Stimulated activated CD4-positive, alpha-beta T cell treated with anti-CD3 and anti-CD28 coated beads, Interleukin-15, amount 100 ng/mL, for 24 hours (primary cell): ENCODE measurements around the gene COX6A1.
A peak's percentile ranks its signal among the peaks of the same experiment; 100 is the strongest.
"Not testable (repeated sequence)": the region's sequence is repeated elsewhere in the genome, so short reads cannot be mapped to it uniquely, and the experiment has no call there.

Source experiments
- DNase-seq: peaks from one replicate; pipeline ENCODE4 v3.0.0-alpha.2; 2020

Gene COX6A1

GRCh38 chr12:120468325-120468820 lies 30.5 kb downstream of the COX6A1 start:
- DNase-seq, result peak; percentile 43

GRCh38 chr12:120468821-120469449 lies 31.0 kb downstream of the COX6A1 start:
- peak; percentile 44 for DNase-seq

DNA sequence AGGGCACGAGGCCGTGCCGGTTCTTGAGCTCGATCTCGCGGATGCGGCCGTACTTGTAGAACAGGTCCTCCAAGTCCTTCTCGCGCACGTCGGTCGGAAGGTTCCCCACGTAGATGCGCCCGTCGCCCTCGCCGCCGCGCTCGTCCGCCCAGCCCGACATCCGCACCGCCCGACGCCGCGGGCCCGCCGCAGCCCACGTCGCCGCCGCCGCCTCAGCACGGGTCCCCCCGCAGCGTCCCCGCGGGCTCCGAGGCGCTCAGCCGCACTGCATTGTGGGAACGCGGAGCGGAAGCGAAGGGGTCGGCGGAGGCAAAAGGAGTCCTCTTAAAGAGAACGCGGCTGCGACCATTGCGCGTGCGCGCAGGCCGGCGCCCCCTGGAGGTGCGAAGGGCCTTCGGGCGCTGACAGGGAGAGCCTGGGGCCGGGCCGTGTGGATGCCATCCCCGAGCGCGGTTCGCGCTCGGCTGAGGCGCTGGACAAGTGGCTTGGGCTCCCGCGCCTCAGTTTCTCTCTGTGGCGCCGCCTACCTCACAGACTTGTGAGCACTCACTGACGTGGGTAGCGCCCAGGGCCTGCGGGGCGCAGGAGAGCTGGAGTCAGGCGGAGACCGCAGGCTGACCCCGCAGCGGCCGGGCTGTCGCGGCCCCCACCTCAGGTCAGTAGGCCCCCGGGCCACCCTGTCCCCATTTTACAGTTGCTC lies 31.7 kb downstream of the COX6A1 start, which contains the start of gene SRSF9:
SRSF9 (minus strand) TSS at position 299 of the 700 bp plus-strand sequence; CDS start at position 160, 139 bp downstream.
- peak; percentile 97 for DNase-seq

DNA sequence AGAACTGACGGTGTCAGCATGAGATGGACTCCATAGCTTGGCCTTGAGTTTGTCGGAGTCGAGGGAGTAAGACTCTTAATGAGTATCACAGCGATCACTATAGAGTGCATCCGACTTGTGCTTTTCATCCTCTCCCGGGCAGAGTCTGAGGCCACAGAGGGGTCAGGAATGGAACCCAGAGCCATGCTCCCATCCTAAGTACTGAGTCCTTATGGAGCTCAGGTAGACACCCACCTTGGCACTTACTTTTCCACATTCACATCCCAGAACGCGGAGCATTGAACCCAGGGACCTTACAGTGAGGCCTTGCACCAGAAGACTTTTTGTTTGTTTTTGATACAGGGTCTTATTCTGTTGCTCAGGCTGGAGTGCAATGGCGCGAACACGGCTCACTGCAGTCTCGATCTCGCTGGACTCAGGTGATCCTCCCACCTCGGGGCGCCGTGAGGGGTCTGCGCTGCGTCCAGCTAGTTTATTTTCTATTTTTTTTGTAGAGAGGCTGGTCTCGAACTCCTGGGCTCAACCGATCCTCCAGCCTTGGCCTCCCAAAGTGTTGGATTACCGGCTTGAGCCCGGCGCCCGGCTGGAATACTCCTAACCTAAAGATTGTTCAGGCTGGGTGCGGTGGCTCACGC lies 32.4 kb downstream of the COX6A1 start:
- DNase-seq, result no peak

GRCh38 chr12:120472521-120472920 lies 34.6 kb downstream of the COX6A1 start:
- DNase-seq, result no peak

DNA sequence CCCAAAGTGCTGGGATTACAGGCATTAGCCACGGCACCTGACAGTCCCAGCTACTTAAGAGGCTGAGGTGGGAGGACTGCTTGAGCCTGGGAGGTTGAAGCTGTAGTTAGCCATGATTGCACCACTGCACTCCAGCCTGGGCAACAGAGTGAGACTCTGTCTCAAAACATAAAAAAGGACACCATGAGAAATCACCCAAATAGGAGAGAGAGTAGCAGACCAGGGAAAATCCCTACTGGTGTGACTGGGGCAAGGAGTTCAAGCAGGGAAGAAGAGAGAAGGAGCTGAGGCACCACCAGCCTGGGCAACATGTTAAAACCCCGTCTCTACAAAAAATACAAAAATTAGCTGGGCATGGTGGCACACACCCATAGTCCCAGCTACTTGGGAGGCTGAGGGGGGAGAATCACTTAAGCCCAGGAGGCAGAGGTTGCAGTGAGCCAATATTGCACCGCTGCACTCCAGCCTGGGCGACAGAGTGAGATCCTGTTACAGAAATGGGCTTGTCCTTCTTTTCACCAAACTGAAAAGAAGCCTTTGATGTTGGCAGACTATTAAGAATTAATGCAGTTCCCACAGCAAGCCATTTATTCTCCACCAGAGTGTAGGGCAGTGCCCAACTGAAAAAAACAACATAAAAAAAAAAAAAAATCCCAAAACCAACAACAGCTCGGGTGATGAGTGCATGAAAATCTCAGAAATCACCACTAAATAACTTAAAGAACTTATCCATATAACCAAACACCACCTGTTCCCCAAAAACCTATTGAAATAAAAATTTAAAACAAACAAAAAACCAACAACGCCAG lies 36.1 kb downstream of the COX6A1 start:
- DNase-seq, result no peak

GRCh38 chr12:120474616-120474960 lies 36.7 kb downstream of the COX6A1 start:
- no peak for DNase-seq

DNA sequence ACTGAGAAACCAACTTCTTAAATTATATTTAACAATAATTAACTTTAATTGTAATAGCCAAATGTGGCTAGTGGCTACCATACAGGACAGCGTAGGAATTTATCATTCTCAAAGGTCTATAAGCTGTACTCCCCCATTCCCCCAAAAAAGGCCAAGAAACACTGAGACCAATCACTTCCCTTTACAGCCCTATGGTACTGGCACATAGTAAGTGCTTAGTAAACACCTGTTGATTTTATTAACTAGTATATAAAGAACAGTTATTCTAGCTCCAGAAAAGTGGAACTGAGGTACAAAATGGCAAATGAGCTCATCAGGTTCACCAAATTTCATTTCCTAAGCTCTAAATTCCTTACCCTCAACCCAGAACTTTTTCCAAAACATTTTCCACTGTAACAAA lies 37.7 kb downstream of the COX6A1 start:
- DNase-seq, result no peak

DNA sequence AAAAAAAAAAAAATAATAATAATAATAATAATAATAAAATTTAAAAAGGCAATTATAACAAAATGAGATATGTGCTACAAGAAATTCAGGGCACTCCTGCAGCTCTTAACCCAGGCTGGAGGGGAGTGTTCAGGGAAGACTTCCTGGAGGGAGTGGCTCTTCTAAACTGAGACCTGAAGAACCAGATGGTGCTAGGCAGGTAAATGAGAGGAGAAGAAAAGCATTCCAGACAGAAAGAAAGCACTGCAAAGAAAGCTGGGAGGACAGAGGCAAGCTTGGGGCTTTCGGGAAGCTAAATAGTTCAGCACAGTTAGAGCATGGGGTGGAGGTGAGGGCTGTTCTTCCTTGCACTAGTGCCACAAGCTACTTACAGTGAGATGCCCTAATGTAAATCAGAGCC lies 41.5 kb downstream of the COX6A1 start:
- no peak for DNase-seq

- no peak for DNase-seq
Observed at GRCh38 chr12:120480211-120480610, 42.3 kb downstream of the COX6A1 start.

DNA sequence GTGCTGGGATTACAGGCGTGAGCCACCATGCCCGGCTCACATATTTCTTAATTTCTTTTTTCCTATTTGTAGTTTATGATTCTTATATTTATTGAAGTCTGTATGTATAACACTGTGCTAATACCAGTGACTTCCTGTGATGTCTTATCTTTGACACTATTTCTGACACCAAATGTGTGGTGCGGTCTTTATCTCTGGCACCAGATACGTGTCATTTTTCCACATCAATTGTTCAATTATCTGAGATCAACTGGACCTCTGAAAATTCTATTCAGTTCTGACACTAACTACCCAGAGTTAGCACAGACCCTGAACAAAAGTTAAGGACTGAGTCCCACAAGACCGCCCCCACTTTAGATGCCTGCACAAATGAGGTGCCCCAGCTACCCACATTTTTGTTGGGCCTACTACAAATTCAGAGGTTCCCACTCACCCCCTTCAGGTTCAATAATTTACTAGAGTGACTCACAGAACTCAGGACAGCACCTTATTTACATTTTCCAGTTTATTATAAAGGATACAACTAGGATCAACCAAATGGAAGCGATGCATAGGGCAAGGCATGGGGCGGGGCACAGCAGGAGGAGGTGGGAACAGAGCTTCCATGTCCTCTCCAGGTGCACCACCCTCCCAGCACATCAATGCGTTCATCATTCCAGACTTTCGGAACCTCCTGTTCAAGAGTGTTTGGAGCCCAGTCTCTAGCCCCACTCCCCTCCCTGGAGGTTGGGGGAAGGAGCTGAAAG lies 43.3 kb downstream of the COX6A1 start:
- DNase-seq, result no peak

DNA sequence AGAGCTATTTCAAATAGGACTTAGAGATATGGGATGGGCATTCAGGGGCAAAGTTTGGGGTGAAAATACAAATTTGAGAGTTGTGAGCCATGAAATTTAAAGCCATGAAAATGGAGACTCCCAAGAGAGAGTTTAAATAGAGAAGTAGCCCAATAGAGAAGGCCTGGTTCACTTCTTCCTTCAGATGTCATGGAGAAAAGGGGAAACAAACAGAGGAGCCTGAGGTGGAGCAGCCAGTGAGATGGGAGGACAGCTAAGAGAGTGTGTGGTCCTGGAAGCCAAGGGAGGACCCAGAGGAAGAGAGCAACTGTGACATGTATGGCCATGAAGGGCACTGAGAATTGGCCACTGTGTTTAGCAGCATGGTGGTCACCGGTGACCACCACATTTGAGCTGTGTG lies 45.7 kb downstream of the COX6A1 start:
- no peak for DNase-seq

- no peak for DNase-seq
Observed at GRCh38 chr12:120485961-120486881, 48.3 kb downstream of the COX6A1 start.

DNA sequence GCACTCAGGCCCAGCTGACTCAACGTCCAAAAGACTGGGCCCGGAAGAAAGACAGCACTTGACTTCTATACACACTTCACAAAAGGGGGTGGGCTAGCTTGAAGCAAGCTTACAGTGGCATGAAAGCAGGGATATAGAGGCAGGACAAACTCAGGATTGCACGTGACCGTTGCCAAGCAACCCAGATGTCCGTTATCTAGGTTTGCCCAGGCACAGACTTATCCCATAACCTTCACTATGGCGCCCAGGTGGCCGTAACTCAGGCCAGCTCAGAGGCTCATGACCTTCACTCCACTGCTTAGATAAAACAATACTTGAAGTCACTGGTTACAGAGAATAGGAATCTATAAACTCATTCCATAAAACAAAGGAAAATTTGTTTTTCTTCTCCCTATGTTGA lies 49.6 kb downstream of the COX6A1 start:
- not testable (repeated sequence) for DNase-seq

- no peak for DNase-seq
Observed at GRCh38 chr12:120488057-120488640, 50.2 kb downstream of the COX6A1 start.

GRCh38 chr12:120489018-120489417 lies 51.1 kb downstream of the COX6A1 start:
- no peak for DNase-seq

- DNase-seq, result no peak
Observed at GRCh38 chr12:120490325-120490724, 52.4 kb downstream of the COX6A1 start.
